ENCODE data around the gene DEXI. TPM values are rescaled to one million over a fixed set of nuclear protein-coding genes. Genes with fewer than 3 reads are reported as not detected.

Gene DEXI
- total and polyA plus RNA-seq, 2 of the 13 experiments (the other 11 are each of a cell fraction or from before 2014, with no cell fraction given) = 51.5 to 70.4 TPM

DNA sequence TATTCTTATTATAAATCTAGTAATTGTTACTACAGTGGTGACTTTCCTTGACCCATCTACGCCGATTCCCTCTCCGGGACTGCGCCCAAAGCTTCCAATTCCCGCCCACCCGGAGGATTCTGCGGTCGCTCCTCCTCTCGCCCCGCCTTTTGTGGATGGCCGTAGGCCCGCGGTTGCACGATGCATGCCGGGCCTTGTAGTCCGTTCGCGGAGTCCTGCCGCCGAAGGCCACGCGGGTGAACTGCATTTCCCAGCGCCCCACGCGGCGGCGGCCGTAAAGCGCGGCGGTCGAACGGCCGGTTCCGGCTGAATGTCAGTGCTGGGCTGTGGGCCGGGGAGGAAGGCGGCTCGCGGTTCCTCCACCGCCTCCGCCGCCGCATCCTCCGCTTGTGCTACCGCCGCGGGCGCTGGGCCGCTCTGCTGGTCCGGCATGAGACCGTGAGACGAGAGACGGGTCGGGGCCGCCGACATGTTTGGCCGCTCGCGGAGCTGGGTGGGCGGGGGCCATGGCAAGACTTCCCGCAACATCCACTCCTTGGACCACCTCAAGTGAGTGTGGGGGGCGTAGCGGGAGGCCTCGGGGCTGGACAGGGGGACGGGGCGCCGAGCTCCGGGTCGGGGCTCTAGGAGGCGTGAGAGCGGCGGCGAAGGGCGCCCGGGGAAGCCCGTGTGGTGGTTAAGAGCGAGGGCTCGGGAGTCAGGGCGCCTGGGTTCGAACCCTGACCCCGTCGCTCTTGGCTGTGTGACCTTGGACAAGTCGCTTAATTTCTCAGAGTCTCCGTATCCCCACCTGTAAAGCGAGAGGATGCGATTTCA, 2.2 kb upstream of the DEXI start, which contains the start of gene CLEC16A (continued):
- TF ChIP-seq RERE (CRISPR knock-in tag; IDR thresholded peaks at IDR 0.05; ENCODE audit: low read depth) = no peak
- TF ChIP-seq HDAC1 (CRISPR knock-in tag; IDR thresholded peaks at IDR 0.05) = peak; percentile 99
- TF ChIP-seq ZEB1 (IDR thresholded peaks at IDR 0.05; ENCODE audit: insufficient replicate concordance, low read depth) = peak; percentile 60
- no peak for TF ChIP-seq KLF13 (CRISPR knock-in tag; IDR thresholded peaks at IDR 0.05)
- peak; percentile 92 for TF ChIP-seq STAT5B (CRISPR knock-in tag; IDR thresholded peaks at IDR 0.05)
- peak; percentile 93; the same call in 1 of the 2 replicates for TF ChIP-seq ZNF563 (CRISPR knock-in tag; IDR thresholded peaks at IDR 0.05)
- TF ChIP-seq HMGXB4 (CRISPR knock-in tag; IDR thresholded peaks at IDR 0.05; ENCODE audit: borderline replicate concordance in 1 of 2, low read depth in 1 of 2) = peak; percentile 97 to 98; a peak in 3 of 4 replicates
- TF ChIP-seq TAF15 (IDR thresholded peaks at IDR 0.05; ENCODE audit: low read depth, low read length, poor library complexity, severe bottlenecking) = peak; percentile 42
- TF ChIP-seq, protein P1, sequence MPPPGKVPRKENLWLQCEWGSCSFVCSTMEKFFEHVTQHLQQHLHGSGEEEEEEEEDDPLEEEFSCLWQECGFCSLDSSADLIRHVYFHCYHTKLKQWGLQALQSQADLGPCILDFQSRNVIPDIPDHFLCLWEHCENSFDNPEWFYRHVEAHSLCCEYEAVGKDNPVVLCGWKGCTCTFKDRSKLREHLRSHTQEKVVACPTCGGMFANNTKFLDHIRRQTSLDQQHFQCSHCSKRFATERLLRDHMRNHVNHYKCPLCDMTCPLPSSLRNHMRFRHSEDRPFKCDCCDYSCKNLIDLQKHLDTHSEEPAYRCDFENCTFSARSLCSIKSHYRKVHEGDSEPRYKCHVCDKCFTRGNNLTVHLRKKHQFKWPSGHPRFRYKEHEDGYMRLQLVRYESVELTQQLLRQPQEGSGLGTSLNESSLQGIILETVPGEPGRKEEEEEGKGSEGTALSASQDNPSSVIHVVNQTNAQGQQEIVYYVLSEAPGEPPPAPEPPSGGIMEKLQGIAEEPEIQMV (CRISPR knock-in tag; IDR thresholded peaks at IDR 0.05; ENCODE audit: low read depth) = peak; percentile 73; the same call in 1 of the 2 replicates
- 0 out of 2 replicates have a peak, but pooled peaks have one; percentile 59 for TF ChIP-seq ZNF724P (CRISPR knock-in tag; IDR thresholded peaks at IDR 0.05; ENCODE audit: borderline replicate concordance)
- peak; percentile 71; the same call in 1 of the 2 replicates for TF ChIP-seq ZNF451 (CRISPR knock-in tag; IDR thresholded peaks at IDR 0.05)
- no peak; the same call in 1 of the 2 replicates for TF ChIP-seq SP140L (CRISPR knock-in tag; IDR thresholded peaks at IDR 0.05; ENCODE audit: borderline replicate concordance)
- TF ChIP-seq PBX2 (CRISPR knock-in tag; IDR thresholded peaks at IDR 0.05) = no peak
- TF ChIP-seq, protein P2, sequence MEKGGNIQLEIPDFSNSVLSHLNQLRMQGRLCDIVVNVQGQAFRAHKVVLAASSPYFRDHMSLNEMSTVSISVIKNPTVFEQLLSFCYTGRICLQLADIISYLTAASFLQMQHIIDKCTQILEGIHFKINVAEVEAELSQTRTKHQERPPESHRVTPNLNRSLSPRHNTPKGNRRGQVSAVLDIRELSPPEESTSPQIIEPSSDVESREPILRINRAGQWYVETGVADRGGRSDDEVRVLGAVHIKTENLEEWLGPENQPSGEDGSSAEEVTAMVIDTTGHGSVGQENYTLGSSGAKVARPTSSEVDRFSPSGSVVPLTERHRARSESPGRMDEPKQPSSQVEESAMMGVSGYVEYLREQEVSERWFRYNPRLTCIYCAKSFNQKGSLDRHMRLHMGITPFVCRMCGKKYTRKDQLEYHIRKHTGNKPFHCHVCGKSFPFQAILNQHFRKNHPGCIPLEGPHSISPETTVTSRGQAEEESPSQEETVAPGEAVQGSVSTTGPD (CRISPR knock-in tag; IDR thresholded peaks at IDR 0.05) = no peak
